Measurements from ENCODE around the gene MFAP4. TPM values are rescaled to one million over a fixed set of nuclear protein-coding genes. Genes with fewer than 3 reads are reported as not detected.

MFAP4 gene
- polyA plus RNA-seq, 1 donor from 2014 or later, result not detected

DNA sequence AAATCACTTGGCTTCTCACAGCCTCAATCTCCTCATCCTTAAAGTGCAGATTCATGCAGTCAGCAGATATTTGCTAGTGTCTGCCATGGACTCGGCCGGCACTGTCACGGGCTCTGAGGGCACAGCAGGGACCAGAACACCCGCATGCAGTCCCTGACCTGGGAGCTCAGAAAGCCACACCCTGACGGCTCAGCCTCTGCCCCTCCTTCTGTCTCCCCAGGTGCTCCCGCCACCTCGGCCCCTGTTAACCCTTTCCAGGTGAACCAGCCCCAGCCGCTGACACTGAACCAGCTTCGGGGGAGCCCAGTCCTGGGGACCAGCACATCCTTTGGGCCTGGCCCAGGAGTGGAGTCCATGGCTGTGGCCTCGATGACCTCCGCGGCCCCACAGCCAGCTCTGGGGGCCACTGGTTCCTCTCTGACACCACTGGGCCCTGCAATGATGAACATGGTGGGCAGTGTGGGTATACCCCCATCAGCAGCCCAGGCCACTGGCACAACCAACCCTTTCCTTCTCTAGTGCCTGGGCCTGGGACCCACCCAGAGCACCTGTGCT is 53.2 kb downstream of the MFAP4 start:
- Histone ChIP-seq H3F3A (ENCODE audit: insufficient read depth, low read length, poor library complexity, severe bottlenecking) (no peaks in the 10 kb centered on the region), H3K9me2 (ENCODE audit: insufficient read depth, low read length) (no peaks in the 10 kb centered on the region), H3K4me2 (ENCODE audit: low read length) (no peak overlapping the region), H3K36me3 (ENCODE audit: insufficient read depth, low read length) (no peaks in the 10 kb centered on the region), H3K27me3 (ENCODE audit: insufficient read depth, low read depth, low read length) (no peaks in the 10 kb centered on the region), H2AFZ (ENCODE audit: low read depth, low read length) (no peak overlapping the region), H3K9ac (ENCODE audit: low read length) (no peak overlapping the region), H3K9me3 (ENCODE audit: low read length) (no peaks in the 10 kb centered on the region), H4K20me1 (ENCODE audit: insufficient read depth) (no peaks in the 10 kb centered on the region), H3K4me3 (ENCODE audit: low read length) (no peak overlapping the region), H3K79me2 (replicated peaks; ENCODE audit: insufficient read depth, low read length) (no peaks in the 10 kb centered on the region), H3K27ac (ENCODE audit: low read length) (no peak overlapping the region)
- no peak for TF ChIP-seq REST (IDR thresholded peaks at IDR 0.05; ENCODE audit: borderline replicate concordance)
- TF ChIP-seq POLR2AphosphoS5 (IDR thresholded peaks at IDR 0.05), result no peak
- TF ChIP-seq, protein P1, sequence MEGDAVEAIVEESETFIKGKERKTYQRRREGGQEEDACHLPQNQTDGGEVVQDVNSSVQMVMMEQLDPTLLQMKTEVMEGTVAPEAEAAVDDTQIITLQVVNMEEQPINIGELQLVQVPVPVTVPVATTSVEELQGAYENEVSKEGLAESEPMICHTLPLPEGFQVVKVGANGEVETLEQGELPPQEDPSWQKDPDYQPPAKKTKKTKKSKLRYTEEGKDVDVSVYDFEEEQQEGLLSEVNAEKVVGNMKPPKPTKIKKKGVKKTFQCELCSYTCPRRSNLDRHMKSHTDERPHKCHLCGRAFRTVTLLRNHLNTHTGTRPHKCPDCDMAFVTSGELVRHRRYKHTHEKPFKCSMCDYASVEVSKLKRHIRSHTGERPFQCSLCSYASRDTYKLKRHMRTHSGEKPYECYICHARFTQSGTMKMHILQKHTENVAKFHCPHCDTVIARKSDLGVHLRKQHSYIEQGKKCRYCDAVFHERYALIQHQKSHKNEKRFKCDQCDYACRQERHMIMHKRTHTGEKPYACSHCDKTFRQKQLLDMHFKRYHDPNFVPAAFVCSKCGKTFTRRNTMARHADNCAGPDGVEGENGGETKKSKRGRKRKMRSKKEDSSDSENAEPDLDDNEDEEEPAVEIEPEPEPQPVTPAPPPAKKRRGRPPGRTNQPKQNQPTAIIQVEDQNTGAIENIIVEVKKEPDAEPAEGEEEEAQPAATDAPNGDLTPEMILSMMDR (IDR thresholded peaks at IDR 0.05; ENCODE audit: poor library complexity, severe bottlenecking), result no peak
- no peak for TF ChIP-seq EP300 (conservative IDR thresholded peaks at IDR 0.05; ENCODE audit: poor library complexity, severe bottlenecking)
- TF ChIP-seq SMC3 (conservative IDR thresholded peaks at IDR 0.05; ENCODE audit: poor library complexity), result no peak
- TF ChIP-seq EZH2 (IDR thresholded peaks at IDR 0.05; ENCODE audit: borderline replicate concordance, insufficient read depth, low read length, poor library complexity, severe bottlenecking), result no peak
- no peak for TF ChIP-seq MXI1 (conservative IDR thresholded peaks at IDR 0.05; ENCODE audit: poor library complexity, severe bottlenecking)
- no peak for TF ChIP-seq RAD21 (conservative IDR thresholded peaks at IDR 0.05)
- TF ChIP-seq TAF1 (IDR thresholded peaks at IDR 0.05; ENCODE audit: low read depth), result no peak

Small RNA genes within 50 kb of the gene (small RNA-seq; reads per million reads assigned to genes)
- gene MIR1180 (51.6 to 70.5 (median 59.9) reads per million in 3 experiments), gene RF00537 (0 reads per million in 3 experiments)

Other genes with a start within 250 kb of the MFAP4 start
- gene EPN2, start 149.8 kb downstream of the MFAP4 start, polyA plus RNA-seq, result 34.0 and 37.8 TPM in 2 replicates
- gene B9D1, start 24.5 kb downstream of the MFAP4 start, polyA plus RNA-seq, result 28.5 and 32.0 TPM in 2 replicates
- gene MAPK7, start 8.7 kb downstream of the MFAP4 start, polyA plus RNA-seq, result 11.1 and 18.8 TPM in 2 replicates
- 33.3 and 34.7 TPM in 2 replicates for gene RNF112, start 24.0 kb upstream of the MFAP4 start, polyA plus RNA-seq
- gene SLC47A1, start 146.7 kb upstream of the MFAP4 start, polyA plus RNA-seq, result not detected in 2 replicates

Measured in neural cell (in vitro differentiated cells).